ENCODE data around the gene SGPP2. TPM values are rescaled to one million over a fixed set of nuclear protein-coding genes. Genes with fewer than 3 reads are reported as not detected.

SGPP2 gene
- total RNA-seq, 1 donor from 2014 or later, result 0.11 TPM

DNA sequence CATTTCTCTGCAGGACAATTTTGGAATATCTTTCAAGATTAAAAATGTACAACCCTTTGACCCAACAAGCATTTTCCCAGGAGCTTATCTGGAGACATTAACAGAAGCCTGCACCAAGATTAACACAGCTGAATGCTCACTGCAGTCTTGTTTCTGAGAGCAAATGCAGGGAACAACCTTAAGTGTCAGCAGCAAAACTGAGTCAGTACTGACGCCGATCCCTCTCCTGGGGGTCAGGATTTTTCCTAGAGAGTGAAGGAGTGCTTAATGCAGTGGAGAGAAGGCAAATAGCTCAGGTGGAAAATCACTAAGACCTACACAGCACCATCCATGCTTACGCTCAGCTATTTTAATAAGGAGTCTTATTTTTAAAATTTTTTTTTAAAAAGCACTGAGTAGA, 42.8 kb upstream of the SGPP2 start:
- H3K36me3 Mint-ChIP-seq, result no peaks in the 10 kb centered on the region
- Histone ChIP-seq H3K27me3 (peaks cover 11% of the 10 kb centered on the region), H3K9me3 (ENCODE audit: low read depth) (no peaks in the 10 kb centered on the region), H3K4me3 (no peak overlapping the region), H3F3A (ENCODE audit: low read depth) (no peaks in the 10 kb centered on the region), H3K4me2 (no peak overlapping the region), H3K4me1 (no peaks in the 10 kb centered on the region), H3K27ac (no peak overlapping the region), H3K79me2 (ENCODE audit: low read depth) (no peaks in the 10 kb centered on the region), H3K9ac (no peak overlapping the region), H4K20me1 (ENCODE audit: low read depth) (no peaks in the 10 kb centered on the region), H2AFZ (replicated peaks) (no peak overlapping the region), H3K36me3 (no peaks in the 10 kb centered on the region)
- peak overlapping the region; percentile 90 for H3K27ac Mint-ChIP-seq
- peak; percentile 20 for DNase-seq (ENCODE audit: low spot score)
- TF ChIP-seq EZH2 (IDR thresholded peaks at IDR 0.05), result no peak
- TF ChIP-seq, protein P1, sequence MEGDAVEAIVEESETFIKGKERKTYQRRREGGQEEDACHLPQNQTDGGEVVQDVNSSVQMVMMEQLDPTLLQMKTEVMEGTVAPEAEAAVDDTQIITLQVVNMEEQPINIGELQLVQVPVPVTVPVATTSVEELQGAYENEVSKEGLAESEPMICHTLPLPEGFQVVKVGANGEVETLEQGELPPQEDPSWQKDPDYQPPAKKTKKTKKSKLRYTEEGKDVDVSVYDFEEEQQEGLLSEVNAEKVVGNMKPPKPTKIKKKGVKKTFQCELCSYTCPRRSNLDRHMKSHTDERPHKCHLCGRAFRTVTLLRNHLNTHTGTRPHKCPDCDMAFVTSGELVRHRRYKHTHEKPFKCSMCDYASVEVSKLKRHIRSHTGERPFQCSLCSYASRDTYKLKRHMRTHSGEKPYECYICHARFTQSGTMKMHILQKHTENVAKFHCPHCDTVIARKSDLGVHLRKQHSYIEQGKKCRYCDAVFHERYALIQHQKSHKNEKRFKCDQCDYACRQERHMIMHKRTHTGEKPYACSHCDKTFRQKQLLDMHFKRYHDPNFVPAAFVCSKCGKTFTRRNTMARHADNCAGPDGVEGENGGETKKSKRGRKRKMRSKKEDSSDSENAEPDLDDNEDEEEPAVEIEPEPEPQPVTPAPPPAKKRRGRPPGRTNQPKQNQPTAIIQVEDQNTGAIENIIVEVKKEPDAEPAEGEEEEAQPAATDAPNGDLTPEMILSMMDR (IDR thresholded peaks at IDR 0.05), result no peak
- TF ChIP-seq EZH2phosphoT487 (IDR thresholded peaks at IDR 0.05), result no peak
- H3K9me3 Mint-ChIP-seq, result peaks cover 9% of the 10 kb centered on the region
- no peaks in the 10 kb centered on the region for H3K27me3 Mint-ChIP-seq (ENCODE audit: insufficient read depth, low read depth)
- no peak overlapping the region for H3K4me3 Mint-ChIP-seq
- H3K4me1 Mint-ChIP-seq, result peaks cover 11% of the 10 kb centered on the region

DNA sequence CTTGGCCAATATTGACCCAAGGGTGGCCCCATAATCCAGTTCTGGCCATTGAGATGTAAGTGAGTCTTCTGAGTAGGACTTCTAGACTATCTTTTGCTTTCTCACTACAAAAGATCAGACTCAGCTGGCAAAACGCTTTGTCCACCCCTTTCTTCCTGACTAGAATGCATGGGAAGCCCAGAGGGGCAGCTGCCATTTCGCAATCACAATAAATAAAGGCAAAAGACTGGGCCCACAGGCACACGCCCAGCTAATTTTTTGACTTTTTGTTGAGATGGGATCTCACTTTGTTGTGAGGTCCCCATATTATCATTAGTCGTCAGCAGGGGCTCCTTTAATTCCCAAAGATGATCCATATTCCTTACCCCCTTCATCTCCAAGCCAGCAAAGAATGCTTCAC, 41.1 kb upstream of the SGPP2 start:
- H3K9me3 ChIP-seq (ENCODE audit: low read depth), result no peaks in the 10 kb centered on the region
- H3K4me3 Mint-ChIP-seq, result no peak overlapping the region
- H3K27me3 ChIP-seq, result peaks cover 4% of the 10 kb centered on the region
- no peaks in the 10 kb centered on the region for H3K36me3 Mint-ChIP-seq
- no peaks in the 10 kb centered on the region for H3F3A ChIP-seq (ENCODE audit: low read depth)
- no peaks in the 10 kb centered on the region for H3K27me3 Mint-ChIP-seq (ENCODE audit: insufficient read depth, low read depth)
- H3K4me3 ChIP-seq, result no peak overlapping the region
- H3K79me2 ChIP-seq (ENCODE audit: low read depth), result no peaks in the 10 kb centered on the region
- no peak overlapping the region for H3K4me2 ChIP-seq
- no peak for DNase-seq (ENCODE audit: low spot score)
- no peak overlapping the region for H3K27ac Mint-ChIP-seq
- H3K4me1 Mint-ChIP-seq, result peaks cover 11% of the 10 kb centered on the region
- H2AFZ ChIP-seq (replicated peaks), result no peak overlapping the region
- TF ChIP-seq EZH2 (IDR thresholded peaks at IDR 0.05) (no peak), EZH2phosphoT487 (IDR thresholded peaks at IDR 0.05) (no peak)
- TF ChIP-seq, protein P1 (IDR thresholded peaks at IDR 0.05), result no peak
- no peak overlapping the region for H3K27ac ChIP-seq
- no peak overlapping the region for H3K9ac ChIP-seq
- no peaks in the 10 kb centered on the region for H4K20me1 ChIP-seq (ENCODE audit: low read depth)
- H3K36me3 ChIP-seq, result no peaks in the 10 kb centered on the region
- peaks cover 9% of the 10 kb centered on the region for H3K9me3 Mint-ChIP-seq
- H3K4me1 ChIP-seq, result no peaks in the 10 kb centered on the region

DNA sequence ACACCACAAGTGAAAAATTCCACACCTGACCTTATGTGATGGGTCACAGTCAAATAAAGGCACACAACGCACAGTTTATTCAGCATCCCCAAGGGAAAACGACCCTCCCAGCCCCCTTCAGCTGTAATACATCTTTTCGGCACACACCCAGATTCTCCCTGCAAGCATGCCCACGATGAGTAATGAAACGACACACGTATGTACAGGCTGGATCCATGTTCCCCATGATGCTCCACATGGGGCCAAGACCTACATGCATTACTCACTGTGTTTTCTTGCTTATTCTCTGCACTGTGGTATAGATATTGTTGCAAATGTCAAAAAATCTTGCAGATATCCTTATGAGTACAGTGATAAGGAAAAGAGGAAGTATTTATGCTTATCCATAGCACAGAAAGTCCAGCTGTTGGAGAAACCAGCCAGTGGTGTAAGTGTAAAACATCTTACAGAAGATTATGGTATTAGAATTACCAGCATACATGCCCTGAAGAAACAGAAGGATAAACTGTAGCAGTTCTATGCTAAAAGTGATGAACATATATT, 32.5 kb upstream of the SGPP2 start:
- H3K36me3 Mint-ChIP-seq, result no peaks in the 10 kb centered on the region
- peaks cover 8% of the 10 kb centered on the region for H3K4me1 Mint-ChIP-seq
- TF ChIP-seq, protein P1 (IDR thresholded peaks at IDR 0.05), result no peak
- TF ChIP-seq EZH2phosphoT487 (IDR thresholded peaks at IDR 0.05) (no peak), EZH2 (IDR thresholded peaks at IDR 0.05) (no peak)
- Histone ChIP-seq H4K20me1 (ENCODE audit: low read depth) (no peaks in the 10 kb centered on the region), H3K27me3 (peaks cover 3% of the 10 kb centered on the region), H3F3A (ENCODE audit: low read depth) (peaks cover 23% of the 10 kb centered on the region), H3K4me1 (peaks cover 16% of the 10 kb centered on the region), H3K9me3 (ENCODE audit: low read depth) (peaks cover 2% of the 10 kb centered on the region), H3K27ac (peak overlapping the region; percentile 3), H2AFZ (replicated peaks) (no peak overlapping the region), H3K79me2 (ENCODE audit: low read depth) (no peaks in the 10 kb centered on the region), H3K36me3 (no peaks in the 10 kb centered on the region), H3K9ac (no peak overlapping the region), H3K4me3 (no peak overlapping the region), H3K4me2 (no peak overlapping the region)
- DNase-seq (ENCODE audit: low spot score), result no peak
- peaks cover 7% of the 10 kb centered on the region for H3K27me3 Mint-ChIP-seq (ENCODE audit: insufficient read depth, low read depth)
- peak overlapping the region; percentile 74 for H3K27ac Mint-ChIP-seq
- peaks cover 4% of the 10 kb centered on the region for H3K9me3 Mint-ChIP-seq
- H3K4me3 Mint-ChIP-seq, result no peak overlapping the region
